Ecto neural progenitor cell (in vitro differentiated cells): ENCODE data around the gene IL17REL.

ENCODE experiments used
- DNase-seq: peaks from one replicate; pipeline ENCODE4 v3.0.0-alpha.2; 2018; ENCODE audit warnings: low spot score

IL17REL gene

GRCh38 chr22:50012211-50013181 is at the start of gene IL17REL:
Gene IL17REL, minus strand, starts transcription at chr22:50012765. Its CDS starts 119 bp downstream, at chr22:50012646.
- peak; percentile 55 for DNase-seq

GRCh38 chr22:50061824-50062355 is 49.3 kb upstream of the IL17REL start:
- no peak for DNase-seq

GRCh38 chr22:50061141-50061823 is 48.7 kb upstream of the IL17REL start:
- no peak for DNase-seq

GRCh38 chr22:50060441-50061140 is 48.0 kb upstream of the IL17REL start:
- no peak for DNase-seq

- no peak for DNase-seq
Observed at GRCh38 chr22:50059881-50060262, 47.3 kb upstream of the IL17REL start.

GRCh38 chr22:50058906-50059880 is 46.6 kb upstream of the IL17REL start:
- DNase-seq = peak; percentile 77

- no peak for DNase-seq
Observed at GRCh38 chr22:50058061-50058905, 45.7 kb upstream of the IL17REL start, which contains the start of gene TTLL8. Gene TTLL8, minus strand, starts transcription at chr22:50058298.

GRCh38 chr22:50057278-50058060 is 44.9 kb upstream of the IL17REL start:
- DNase-seq = no peak

GRCh38 chr22:50056214-50056972 is 43.8 kb upstream of the IL17REL start:
- no peak for DNase-seq

- no peak for DNase-seq
Observed at GRCh38 chr22:50053861-50054260, 41.3 kb upstream of the IL17REL start.

- no peak for DNase-seq
Observed at GRCh38 chr22:50051930-50052329, 39.4 kb upstream of the IL17REL start.

GRCh38 chr22:50049299-50050195 is 37.0 kb upstream of the IL17REL start:
- no peak for DNase-seq

- DNase-seq = no peak
Observed at GRCh38 chr22:50048836-50049235, 36.3 kb upstream of the IL17REL start.

GRCh38 chr22:50048061-50048765 is 35.6 kb upstream of the IL17REL start:
- DNase-seq = no peak

GRCh38 chr22:50047346-50047745 is 34.8 kb upstream of the IL17REL start:
- no peak for DNase-seq

- no peak for DNase-seq
Observed at GRCh38 chr22:50046481-50047245, 34.1 kb upstream of the IL17REL start.
